Activated CD4-positive, alpha-beta T cell treated with anti-CD3 and anti-CD28 coated beads for 36 hours (primary cell): ENCODE data around the gene WRAP53. TPM values are rescaled to one million over a fixed set of nuclear protein-coding genes. Genes with fewer than 3 reads are reported as not detected.

Source experiments
- ATAC-seq: fragments of 200-7000 bp; cut with Tn5 transposase; one replicate; pipeline ENCODE4 v1.10.0; 2021; ENCODE audit warnings: mild to moderate bottlenecking, moderate library complexity
- CTCF ChIA-PET: fragments of 350-600 bp; sonication (Branson Sonifier 250); formaldehyde crosslinking; loops from one replicate; lab custom pipeline; 2021; ENCODE audit warnings: antibody characterized with exemption; lab: Charles Lee
- POLR2A ChIA-PET: fragments of 350-600 bp; sonication (Branson Sonifier 250); formaldehyde crosslinking; loops from one replicate; lab custom pipeline; 2021; ENCODE audit warnings: antibody characterized with exemption, inconsistent platforms; lab: Charles Lee
- DNase-seq: peaks from one replicate; pipeline ENCODE4 v3.0.0-alpha.2; 2020
- H3K27ac Mint-ChIP-seq: one replicate; pipeline ENCODE4 v1.8.0; 2021; ENCODE audit warnings: mixed read lengths
- H3K27me3 Mint-ChIP-seq: one replicate; pipeline ENCODE4 v1.8.0; 2021; ENCODE audit warnings: mixed read lengths
- H3K36me3 Mint-ChIP-seq: one replicate; pipeline ENCODE4 v1.8.0; 2021; ENCODE audit warnings: low read depth, mixed read lengths
- H3K4me1 Mint-ChIP-seq: one replicate; pipeline ENCODE4 v1.8.0; 2021; ENCODE audit warnings: mixed read lengths
- H3K4me3 Mint-ChIP-seq: one replicate; pipeline ENCODE4 v1.8.0; 2021; ENCODE audit warnings: mild to moderate bottlenecking, moderate library complexity, mixed read lengths
- H3K9me3 Mint-ChIP-seq: one replicate; pipeline ENCODE4 v1.8.0; 2021; ENCODE audit warnings: low read depth, mixed read lengths
- intact Hi-C, 2 experiments: fragments of 100-400 bp; cut with DNase I in 1 of 2; cut with micrococcal nuclease in 1 of 2; formaldehyde crosslinking; loops; one replicate each; pipeline versions ENCODE4 v1.14.2 to v1.15.1; 2022 to 2024; cut with DNase I, micrococcal nuclease
- total RNA-seq, 2 experiments: library from RNA; stranded (reverse); gene quantifications; one replicate each; pipeline ENCODE4 v1.2.3, GENCODE V29; 2021

WRAP53 gene
- total RNA-seq, 2 experiments from 2014 or later: 23.5 to 27.1 TPM

- no peak overlapping the region for H3K4me3 Mint-ChIP-seq
- DNase-seq (no peak), ATAC-seq (no peak)
- CTCF ChIA-PET: interaction anchor here (1.3 kb wide), 1 partner anchor 23 kb away, joined by 3 read pairs; no protein-coding TSS in a partner anchor
- H3K27me3 Mint-ChIP-seq: peaks cover 54% of the 10 kb centered on the region
- peaks cover 11% of the 10 kb centered on the region for H3K4me1 Mint-ChIP-seq
- intact Hi-C loops: no loop called here
- H3K36me3 Mint-ChIP-seq: no peaks in the 10 kb centered on the region
- POLR2A ChIA-PET: no interaction called here
- H3K9me3 Mint-ChIP-seq: no peaks in the 10 kb centered on the region
- H3K27ac Mint-ChIP-seq: no peak overlapping the region
These were observed 31.8 kb downstream of the WRAP53 start for GRCh38 chr17:7720125-7720524.

GRCh38 chr17:7721612-7722011 lies 33.3 kb downstream of the WRAP53 start:
- intact Hi-C loops: no loop called here
- DNase-seq (no peak), ATAC-seq (no peak)
- CTCF ChIA-PET: interaction anchor here (0.5 kb wide), 1 partner anchor 11 kb away, joined by 3 read pairs; no protein-coding TSS in a partner anchor
- POLR2A ChIA-PET: no interaction called here
- H3K9me3 Mint-ChIP-seq: no peaks in the 10 kb centered on the region
- H3K27me3 Mint-ChIP-seq: peaks cover 42% of the 10 kb centered on the region
- H3K4me1 Mint-ChIP-seq: peaks cover 9% of the 10 kb centered on the region
- no peaks in the 10 kb centered on the region for H3K36me3 Mint-ChIP-seq
- no peak overlapping the region for H3K4me3 Mint-ChIP-seq
- no peak overlapping the region for H3K27ac Mint-ChIP-seq

DNA sequence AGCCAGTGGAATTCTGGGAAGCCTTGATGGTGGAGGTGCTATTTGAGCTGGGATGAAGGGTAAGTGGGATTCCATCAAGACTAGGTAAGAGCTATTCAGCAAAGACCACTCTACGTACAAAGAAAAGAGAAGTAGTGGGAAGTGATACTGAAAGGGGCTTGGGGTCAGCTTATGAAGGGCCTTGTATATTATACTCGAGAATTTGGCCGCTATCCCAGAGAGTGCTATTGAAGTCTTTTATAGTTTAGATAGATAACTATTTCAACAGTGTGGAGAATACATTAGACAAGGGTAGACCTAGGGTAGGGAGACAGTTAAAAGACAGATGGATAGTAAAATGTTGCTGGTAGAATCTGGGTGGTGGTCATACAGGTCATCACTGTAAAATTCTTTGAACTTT lies 39.6 kb downstream of the WRAP53 start:
- DNase-seq: no peak
- intact Hi-C loops: no loop called here
- H3K4me3 Mint-ChIP-seq: no peak overlapping the region
- no peak overlapping the region for H3K27ac Mint-ChIP-seq
- ChIA-PET POLR2A (no interaction called here), CTCF (interaction anchor here (0.7 kb wide), 1 partner anchor 16 kb away, joined by 3 read pairs; no protein-coding TSS in a partner anchor)
- ATAC-seq: no peak
- H3K4me1 Mint-ChIP-seq: no peaks in the 10 kb centered on the region
- no peaks in the 10 kb centered on the region for H3K36me3 Mint-ChIP-seq
- H3K9me3 Mint-ChIP-seq: no peaks in the 10 kb centered on the region
- H3K27me3 Mint-ChIP-seq: peaks cover 16% of the 10 kb centered on the region

DNA sequence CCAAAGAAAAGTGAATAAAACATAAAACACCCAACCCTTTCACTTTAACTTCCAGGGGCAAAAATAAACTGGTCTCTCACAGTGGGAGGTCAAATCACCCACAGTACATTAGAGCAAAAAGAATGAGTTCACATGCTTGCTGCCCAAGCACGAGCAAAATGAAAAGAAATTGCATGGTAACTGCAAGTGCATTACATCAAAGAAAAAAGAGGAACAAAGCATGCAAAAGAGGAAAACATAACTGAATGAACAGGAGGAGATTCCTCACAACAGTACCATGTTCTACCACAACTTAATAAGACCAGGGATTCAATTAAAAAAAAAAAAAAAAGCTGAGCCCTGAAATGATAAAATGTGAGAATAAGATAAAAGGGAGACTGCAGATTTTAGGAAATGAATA lies 41.5 kb downstream of the WRAP53 start:
- no peaks in the 10 kb centered on the region for H3K36me3 Mint-ChIP-seq
- intact Hi-C loops: no loop called here
- peaks cover 9% of the 10 kb centered on the region for H3K27me3 Mint-ChIP-seq
- no peak overlapping the region for H3K27ac Mint-ChIP-seq
- H3K9me3 Mint-ChIP-seq: no peaks in the 10 kb centered on the region
- ChIA-PET CTCF (interaction anchor here (0.7 kb wide), 2 partner anchors 97 to 141 kb away, joined by 3 to 4 read pairs; no protein-coding TSS in a partner anchor), POLR2A (interaction anchor here (0.6 kb wide), 1 partner anchor 79 kb away, joined by 7 read pairs; the partner anchor contains the start of gene ATP1B2)
- no peak for DNase-seq
- no peak overlapping the region for H3K4me3 Mint-ChIP-seq
- H3K4me1 Mint-ChIP-seq: no peaks in the 10 kb centered on the region
- ATAC-seq: no peak

- ChIA-PET CTCF (no interaction called here), POLR2A (no interaction called here)
- Mint-ChIP-seq H3K36me3 (no peaks in the 10 kb centered on the region), H3K27ac (no peak overlapping the region), H3K9me3 (no peaks in the 10 kb centered on the region), H3K27me3 (peaks cover 3% of the 10 kb centered on the region), H3K4me1 (no peaks in the 10 kb centered on the region), H3K4me3 (no peak overlapping the region)
- intact Hi-C loops: no loop called here
- no peak for DNase-seq
- ATAC-seq: no peak
These were observed 44.8 kb downstream of the WRAP53 start for GRCh38 chr17:7732981-7733539.

DNA sequence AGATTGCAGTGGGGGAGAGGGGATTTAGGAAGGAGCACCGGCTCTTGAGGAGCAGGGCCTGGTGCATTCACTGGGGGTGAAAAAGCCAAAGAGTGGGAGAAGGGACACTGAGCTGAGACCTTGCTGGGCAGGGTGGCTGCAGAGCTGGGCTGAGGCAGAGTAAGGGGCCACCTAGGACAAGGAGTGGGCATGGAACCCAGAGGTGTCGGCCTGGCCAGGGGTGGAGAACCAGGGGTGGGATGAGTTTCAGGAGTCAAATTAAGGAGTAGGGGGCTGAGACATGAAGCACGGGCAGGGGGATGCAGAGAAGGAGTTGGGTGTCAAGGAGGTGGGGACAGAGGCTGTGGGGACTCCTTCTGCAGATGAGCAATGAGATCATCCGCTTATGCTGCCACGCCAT lies 49.3 kb downstream of the WRAP53 start:
- H3K27me3 Mint-ChIP-seq: peaks cover 10% of the 10 kb centered on the region
- H3K4me3 Mint-ChIP-seq: no peak overlapping the region
- POLR2A ChIA-PET: no interaction called here
- H3K4me1 Mint-ChIP-seq: no peaks in the 10 kb centered on the region
- ATAC-seq (no peak), DNase-seq (no peak)
- no peaks in the 10 kb centered on the region for H3K36me3 Mint-ChIP-seq
- H3K27ac Mint-ChIP-seq: no peak overlapping the region
- intact Hi-C loops: no loop called here
- H3K9me3 Mint-ChIP-seq: no peaks in the 10 kb centered on the region
- CTCF ChIA-PET: interaction anchor here (0.6 kb wide), 1 partner anchor 102 kb away, joined by 3 read pairs; no protein-coding TSS in a partner anchor

- intact Hi-C loops: loop anchor here (5.0 kb wide), 3 partner anchors 83 to 253 kb away; no protein-coding TSS in a partner anchor
- Mint-ChIP-seq H3K9me3 (no peaks in the 10 kb centered on the region), H3K4me3 (no peak overlapping the region), H3K27ac (no peak overlapping the region), H3K36me3 (no peaks in the 10 kb centered on the region), H3K4me1 (no peaks in the 10 kb centered on the region), H3K27me3 (peaks cover 10% of the 10 kb centered on the region)
- ATAC-seq: no peak
- no peak for DNase-seq
- ChIA-PET POLR2A (interaction anchor here (0.6 kb wide), 1 partner anchor 77 kb away, joined by 3 read pairs; no protein-coding TSS in a partner anchor), CTCF (no interaction called here)
These were observed 51.5 kb downstream of the WRAP53 start for GRCh38 chr17:7739746-7740145.

- Mint-ChIP-seq H3K27me3 (peaks cover 10% of the 10 kb centered on the region), H3K9me3 (no peaks in the 10 kb centered on the region), H3K27ac (no peak overlapping the region), H3K4me3 (no peak overlapping the region), H3K4me1 (no peaks in the 10 kb centered on the region), H3K36me3 (no peaks in the 10 kb centered on the region)
- intact Hi-C loops: loop anchor here (5.0 kb wide), 3 partner anchors 82 to 252 kb away; no protein-coding TSS in a partner anchor
- CTCF ChIA-PET: no interaction called here
- ATAC-seq (no peak), DNase-seq (no peak)
- POLR2A ChIA-PET: no interaction called here
These were observed 52.3 kb downstream of the WRAP53 start for GRCh38 chr17:7740481-7741001.

- intact Hi-C loops: loop anchor here (1.0 to 5.0 kb wide), 7 partner anchors 80 to 315 kb away; no protein-coding TSS in a partner anchor
- ChIA-PET POLR2A (no interaction called here), CTCF (interaction anchor here (0.5 to 2.7 kb wide), 20 partner anchors 12 to 507 kb away, joined by 3 to 14 read pairs (median 4); no protein-coding TSS in a partner anchor)
- H3K4me3 Mint-ChIP-seq: no peak overlapping the region
- no peak overlapping the region for H3K27ac Mint-ChIP-seq
- H3K9me3 Mint-ChIP-seq: no peaks in the 10 kb centered on the region
- H3K36me3 Mint-ChIP-seq: no peaks in the 10 kb centered on the region
- no peaks in the 10 kb centered on the region for H3K4me1 Mint-ChIP-seq
- ATAC-seq (no peak), DNase-seq (no peak)
- peaks cover 7% of the 10 kb centered on the region for H3K27me3 Mint-ChIP-seq
These were observed 54.5 kb downstream of the WRAP53 start for GRCh38 chr17:7742729-7743128.

DNA sequence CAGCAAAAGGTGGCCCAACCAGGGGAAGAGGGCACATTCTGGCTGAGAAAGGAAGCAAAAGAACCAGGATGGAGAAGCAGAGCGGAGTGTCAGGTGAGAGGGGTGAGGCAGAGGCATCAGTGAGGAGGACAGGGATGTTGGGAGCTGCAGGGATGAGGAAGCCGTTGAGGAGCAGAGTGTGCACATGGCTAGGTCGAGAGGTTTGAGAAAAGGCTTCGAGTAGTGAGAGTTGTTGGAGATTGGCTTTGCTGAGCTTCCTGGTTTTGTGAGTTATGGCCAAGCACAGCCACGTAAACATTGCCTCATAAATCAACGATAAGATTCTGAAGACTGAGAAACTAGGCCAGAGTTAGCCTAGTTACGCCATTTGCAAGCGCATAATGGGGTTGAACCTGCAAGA lies 56.1 kb downstream of the WRAP53 start:
- ATAC-seq (no peak), DNase-seq (no peak)
- intact Hi-C loops: loop anchor here (5.0 kb wide), 3 partner anchors 78 to 248 kb away; no protein-coding TSS in a partner anchor
- POLR2A ChIA-PET: no interaction called here
- H3K36me3 Mint-ChIP-seq: no peaks in the 10 kb centered on the region
- CTCF ChIA-PET: interaction anchor here (0.6 to 2.9 kb wide), 18 partner anchors 10 to 765 kb away, joined by 3 to 14 read pairs (median 5); partner anchors contain the start of gene NAA38
- no peak overlapping the region for H3K27ac Mint-ChIP-seq
- no peaks in the 10 kb centered on the region for H3K4me1 Mint-ChIP-seq
- peaks cover 7% of the 10 kb centered on the region for H3K27me3 Mint-ChIP-seq
- no peaks in the 10 kb centered on the region for H3K9me3 Mint-ChIP-seq
- H3K4me3 Mint-ChIP-seq: no peak overlapping the region

GRCh38 chr17:7745748-7746470 lies 57.6 kb downstream of the WRAP53 start:
- no peak overlapping the region for H3K27ac Mint-ChIP-seq
- intact Hi-C loops: loop anchor here in 1 of 2 experiments (5.0 kb wide), 1 partner anchor 66 kb away; no protein-coding TSS in a partner anchor
- no peaks in the 10 kb centered on the region for H3K36me3 Mint-ChIP-seq
- POLR2A ChIA-PET: no interaction called here
- peaks cover 3% of the 10 kb centered on the region for H3K27me3 Mint-ChIP-seq
- H3K4me1 Mint-ChIP-seq: no peaks in the 10 kb centered on the region
- DNase-seq: no peak
- no peak overlapping the region for H3K4me3 Mint-ChIP-seq
- CTCF ChIA-PET: interaction anchor here (2.9 kb wide), 1 partner anchor 71 kb away, joined by 12 read pairs; no protein-coding TSS in a partner anchor
- ATAC-seq: no peak
- no peaks in the 10 kb centered on the region for H3K9me3 Mint-ChIP-seq
